Upper lobe of right lung (tissue), 1 donor: ENCODE measurements around the gene ATF6. TPM values are rescaled to one million over a fixed set of nuclear protein-coding genes. Genes with fewer than 3 reads are reported as not detected.

ENCODE experiments used
- ATAC-seq: fragments of 200-7000 bp; cut with Tn5 transposase; one replicate; pipeline ENCODE4 v1.9.1; 2020; ENCODE audit warnings: mild to moderate bottlenecking, moderate library complexity
- DNase-seq: peaks from one replicate; pipeline ENCODE4 v3.0.0-alpha.2; 2020
- H3K27ac ChIP-seq: fragments of 200-600 bp; one replicate; pipeline ENCODE4 v1.8.0; 2022
- H3K27me3 ChIP-seq: fragments of 200-600 bp; one replicate; pipeline ENCODE4 v1.8.0; 2022; ENCODE audit warnings: mild to moderate bottlenecking
- H3K36me3 ChIP-seq: fragments of 200-600 bp; one replicate; pipeline ENCODE4 v1.8.0; 2022
- H3K4me1 ChIP-seq: fragments of 200-600 bp; one replicate; pipeline ENCODE4 v1.8.0; 2022
- H3K4me3 ChIP-seq: fragments of 200-600 bp; one replicate; pipeline ENCODE4 v1.8.0; 2022; ENCODE audit warnings: mild to moderate bottlenecking
- H3K9me3 ChIP-seq: fragments of 200-600 bp; one replicate; pipeline ENCODE4 v1.8.0; 2022
- intact Hi-C: fragments of 100-400 bp; cut with DNase I; formaldehyde crosslinking; loops from one replicate; pipeline ENCODE4 v1.11.0; 2022
- total RNA-seq: library from RNA; stranded (reverse); fragmentation: NEBNext Ultra II Directional; extraction: Animal tissue kit (Norgen Biotek cat#: 25700); gene quantifications from one replicate; pipeline ENCODE4 v1.2.1, GENCODE V29; 2021
- TF ChIP-seq, protein P1 (sequence below): fragments of 200-600 bp; IDR thresholded peaks from one replicate; pipeline ENCODE4 v1.8.0; 2022; ENCODE audit warnings: antibody characterized with exemption
- donor health status: DM: no; HTN: yes; CAD: no; lungs with severe emphysema.

The ATF6 gene
- total RNA-seq, 1 donor from 2014 or later = 32.0 TPM

GRCh38 chr1:161941726-161942436 lies 175.8 kb downstream of the ATF6 start:
- H3K4me3 ChIP-seq = no peak overlapping the region
- H3K36me3 ChIP-seq = peaks cover 20% of the 10 kb centered on the region
- ATAC-seq (no peak), DNase-seq (no peak)
- H3K27me3 ChIP-seq = no peaks in the 10 kb centered on the region
- TF ChIP-seq, protein P1, sequence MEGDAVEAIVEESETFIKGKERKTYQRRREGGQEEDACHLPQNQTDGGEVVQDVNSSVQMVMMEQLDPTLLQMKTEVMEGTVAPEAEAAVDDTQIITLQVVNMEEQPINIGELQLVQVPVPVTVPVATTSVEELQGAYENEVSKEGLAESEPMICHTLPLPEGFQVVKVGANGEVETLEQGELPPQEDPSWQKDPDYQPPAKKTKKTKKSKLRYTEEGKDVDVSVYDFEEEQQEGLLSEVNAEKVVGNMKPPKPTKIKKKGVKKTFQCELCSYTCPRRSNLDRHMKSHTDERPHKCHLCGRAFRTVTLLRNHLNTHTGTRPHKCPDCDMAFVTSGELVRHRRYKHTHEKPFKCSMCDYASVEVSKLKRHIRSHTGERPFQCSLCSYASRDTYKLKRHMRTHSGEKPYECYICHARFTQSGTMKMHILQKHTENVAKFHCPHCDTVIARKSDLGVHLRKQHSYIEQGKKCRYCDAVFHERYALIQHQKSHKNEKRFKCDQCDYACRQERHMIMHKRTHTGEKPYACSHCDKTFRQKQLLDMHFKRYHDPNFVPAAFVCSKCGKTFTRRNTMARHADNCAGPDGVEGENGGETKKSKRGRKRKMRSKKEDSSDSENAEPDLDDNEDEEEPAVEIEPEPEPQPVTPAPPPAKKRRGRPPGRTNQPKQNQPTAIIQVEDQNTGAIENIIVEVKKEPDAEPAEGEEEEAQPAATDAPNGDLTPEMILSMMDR = no peak
- H3K27ac ChIP-seq = no peak overlapping the region
- H3K9me3 ChIP-seq = no peaks in the 10 kb centered on the region
- H3K4me1 ChIP-seq = no peaks in the 10 kb centered on the region
- intact Hi-C loops = no loop called here

- Histone ChIP-seq H3K4me3 (no peak overlapping the region), H3K4me1 (no peaks in the 10 kb centered on the region), H3K27ac (no peak overlapping the region), H3K27me3 (no peaks in the 10 kb centered on the region), H3K36me3 (peaks cover 20% of the 10 kb centered on the region), H3K9me3 (no peaks in the 10 kb centered on the region)
- intact Hi-C loops = no loop called here
- DNase-seq (no peak), ATAC-seq (no peak)
- TF ChIP-seq, protein P1 = no peak
Observed at GRCh38 chr1:161943737-161944136, 177.6 kb downstream of the ATF6 start.

DNA sequence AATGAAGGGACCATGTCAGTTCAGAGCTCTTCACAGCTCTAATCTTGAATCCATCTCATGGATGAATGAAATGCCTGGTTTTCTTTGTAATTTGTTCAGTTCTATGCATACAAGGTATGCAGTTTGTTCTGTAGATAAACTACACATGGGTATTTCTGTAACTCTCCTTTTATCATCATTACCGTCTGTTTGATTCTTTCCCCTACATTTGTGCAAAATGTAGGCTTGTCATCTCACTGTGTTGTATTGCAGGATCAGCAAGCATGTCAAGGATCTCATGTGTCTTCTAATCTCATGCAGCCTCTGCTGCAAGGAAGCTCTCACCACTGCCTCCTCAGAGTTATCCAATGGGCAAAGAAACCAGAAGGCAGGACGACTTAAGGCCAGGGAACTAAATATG lies 178.3 kb downstream of the ATF6 start:
- TF ChIP-seq, protein P1 = no peak
- Histone ChIP-seq H3K27me3 (no peaks in the 10 kb centered on the region), H3K27ac (no peak overlapping the region), H3K36me3 (peaks cover 20% of the 10 kb centered on the region), H3K4me3 (no peak overlapping the region), H3K9me3 (no peaks in the 10 kb centered on the region), H3K4me1 (peaks cover under 1% of the 10 kb centered on the region)
- intact Hi-C loops = no loop called here
- DNase-seq (no peak), ATAC-seq (no peak)

GRCh38 chr1:161945306-161946060 lies 179.4 kb downstream of the ATF6 start:
- Histone ChIP-seq H3K27ac (no peak overlapping the region), H3K27me3 (no peaks in the 10 kb centered on the region), H3K9me3 (no peaks in the 10 kb centered on the region), H3K4me3 (no peak overlapping the region), H3K4me1 (peaks cover 5% of the 10 kb centered on the region), H3K36me3 (peaks cover 14% of the 10 kb centered on the region)
- TF ChIP-seq, protein P1 = no peak
- ATAC-seq (no peak), DNase-seq (no peak)
- intact Hi-C loops = no loop called here

- H3K36me3 ChIP-seq = peaks cover 14% of the 10 kb centered on the region
- TF ChIP-seq, protein P1 = no peak
- no peak overlapping the region for H3K27ac ChIP-seq
- H3K4me3 ChIP-seq = no peak overlapping the region
- no peak for DNase-seq
- intact Hi-C loops = no loop called here
- H3K27me3 ChIP-seq = no peaks in the 10 kb centered on the region
- peaks cover 5% of the 10 kb centered on the region for H3K4me1 ChIP-seq
- no peak for ATAC-seq
- no peaks in the 10 kb centered on the region for H3K9me3 ChIP-seq
Observed at GRCh38 chr1:161946071-161946987, 180.2 kb downstream of the ATF6 start.
